Motor neuron (in vitro differentiated cells): ENCODE results near the gene PRKCI. TPM values are rescaled to one million over a fixed set of nuclear protein-coding genes. Genes with fewer than 3 reads are reported as not detected.
"Not testable (repeated sequence)": the region's sequence is repeated elsewhere in the genome, so short reads cannot be mapped to it uniquely, and the experiment has no call there.

Experiments
- ATAC-seq, 8 experiments: fragments of 200-7000 bp; cut with Tn5 transposase; replicated peaks in 6 of 8; 2 replicates each; pipeline ENCODE4 v1.8.0; 2021; ENCODE audit warnings: mild to moderate bottlenecking in 8 of 8, moderate library complexity in 8 of 8
- H3K27ac ChIP-seq, 2 donors: fragments of 250-450 bp; sonication (Bioruptor Pico); 2 replicates each; pipeline ENCODE4 v1.9.0; 2021; ENCODE audit warnings: antibody characterized with exemption in 2 of 2, mild to moderate bottlenecking in 2 of 2, moderate library complexity in 1 of 2
- H3K4me1 ChIP-seq, 2 donors: fragments of 250-450 bp; sonication (Bioruptor Pico); replicated peaks in 1 of 2; 2 replicates each; pipeline ENCODE4 v1.6.1; 2021; ENCODE audit warnings: antibody characterized with exemption in 2 of 2, mild to moderate bottlenecking in 2 of 2, moderate library complexity in 1 of 2
- H3K4me3 ChIP-seq, 5 donors: fragments of 250-450 bp; sonication (Bioruptor Pico); 2 replicates each; pipeline ENCODE4 v1.9.0; 2021; ENCODE audit warnings: antibody characterized with exemption in 5 of 5, mild to moderate bottlenecking in 5 of 5, moderate library complexity in 4 of 5
- WGBS, 10 experiments: fragments of 450-650 bp; shearing (Covaris generic); methylation state at CpG; one replicate each; pipeline ENCODE4 v1.0.0; 2022; 5-methylcytosine and 5-hydroxymethylcytosine counted together
- in situ Hi-C, 9 experiments: fragments of 400-800 bp; cut with MboI; loops; one replicate each; pipeline ENCODE4 v1.15.0; 2021; ENCODE audit warnings: low sequenced_read_pairs in 9 of 9, low pct_unique_long_range_greater_than_20kb in 2 of 9; ENCODE audit not compliant: unreplicated experiment in 9 of 9
- total RNA-seq, 8 experiments: library from RNA; unstranded; fragments of 300-600 nt; gene quantifications; 2 replicates each; pipeline versions ENCODE4 v1.2.3 to v1.2.4, GENCODE V29; 2022

The PRKCI gene
- total RNA-seq, 8 experiments from 2014 or later: 20.7 to 67.3 (median 27.2) TPM

DNA sequence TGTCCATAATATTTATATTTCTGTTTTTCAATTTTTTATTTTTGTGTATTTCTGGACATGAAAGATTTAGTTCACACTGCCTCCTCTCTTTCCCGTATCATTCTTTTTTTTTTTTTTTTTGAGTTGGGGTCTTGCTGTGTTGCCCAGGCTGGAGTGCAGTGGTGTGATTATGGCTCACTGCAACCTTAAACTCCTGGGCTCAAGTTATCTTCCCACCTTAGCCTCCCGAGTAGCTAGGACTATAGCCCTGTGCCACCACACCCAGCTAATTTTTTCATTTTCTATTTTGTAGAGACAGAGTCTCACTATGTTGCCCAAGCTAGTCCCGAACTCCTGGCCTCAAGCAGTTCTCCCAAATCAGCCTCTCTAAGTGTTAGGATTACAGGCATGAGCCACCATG is 53.6 kb downstream of the PRKCI start:
- H3K27ac ChIP-seq: no peak overlapping the region
- H3K4me3 ChIP-seq: no peak overlapping the region
- no peak for ATAC-seq
- in situ Hi-C loops: no loop called here
- no peaks in the 10 kb centered on the region for H3K4me1 ChIP-seq
- 72 to 100% (median 100%) methylated on average over 1 to 3 of the region's 3 CpGs; no CpG with 5 or more reads in 1 of the 10 experiments for WGBS, 10 experiments

DNA sequence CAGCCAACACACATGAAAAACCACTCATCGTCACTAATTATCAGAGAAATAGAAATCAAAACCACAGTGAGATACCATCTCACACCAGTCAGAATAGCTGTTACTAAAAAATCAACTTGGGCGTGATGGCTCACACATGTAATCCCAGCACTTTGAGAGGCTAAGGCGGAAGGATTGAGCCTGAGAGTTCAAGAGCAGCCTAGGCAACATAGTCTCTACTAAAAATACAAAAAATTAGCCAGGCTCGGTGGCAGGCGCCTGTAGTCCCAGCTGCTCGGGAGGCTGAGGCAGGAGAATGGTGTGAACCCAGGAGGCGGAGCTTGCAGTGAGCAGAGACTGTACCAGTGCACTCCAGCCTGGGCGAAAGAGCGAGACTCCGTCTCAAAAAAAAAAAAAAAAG is 55.1 kb downstream of the PRKCI start:
- 78 to 100% (median 97%) methylated on average over 1 to 8 of the region's 10 CpGs; no CpG with 5 or more reads in 1 of the 10 experiments for WGBS, 10 experiments
- H3K4me3 ChIP-seq, ATAC-seq, in situ Hi-C loops, H3K4me1 ChIP-seq, H3K27ac ChIP-seq: not testable (repeated sequence)

DNA sequence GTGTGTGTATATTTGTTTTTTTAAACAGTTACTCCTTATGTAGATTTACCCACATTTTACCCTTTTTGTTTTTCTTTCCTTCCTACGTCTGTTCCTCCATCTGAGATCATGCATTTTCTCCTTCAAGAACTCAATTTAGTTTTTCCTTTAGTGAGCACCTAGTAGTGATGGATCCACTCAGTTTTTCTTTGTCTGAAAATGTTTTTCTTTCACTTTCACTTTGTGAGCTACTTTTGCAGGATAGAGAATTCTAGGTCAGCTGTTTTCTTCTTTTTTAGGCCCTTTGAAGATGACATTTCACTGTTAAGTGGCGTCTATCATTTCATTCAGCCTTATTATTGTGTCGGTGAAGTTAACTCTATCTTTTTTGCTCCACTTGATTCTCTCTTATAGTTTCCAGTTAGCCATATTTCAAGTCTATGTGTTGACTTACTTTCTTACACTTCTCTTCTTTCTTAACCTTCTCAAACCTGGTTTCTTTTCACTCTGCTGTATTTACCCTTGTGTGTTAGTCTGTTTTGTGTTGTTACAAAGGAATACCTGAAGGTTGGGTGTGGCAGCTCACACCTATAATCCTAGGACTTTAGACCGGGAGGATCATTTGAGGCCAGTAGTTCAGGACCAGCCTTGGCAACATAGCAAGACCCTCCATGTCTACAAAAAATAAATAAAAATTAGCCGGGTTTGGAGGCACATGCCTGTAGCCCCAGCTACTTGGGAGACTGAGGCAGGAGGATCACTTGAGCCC is 55.8 kb downstream of the PRKCI start:
- no peak overlapping the region for H3K4me3 ChIP-seq
- H3K4me1 ChIP-seq: no peaks in the 10 kb centered on the region
- no peak overlapping the region for H3K27ac ChIP-seq
- in situ Hi-C loops: no loop called here
- 74 to 100% (median 90%) methylated on average over 2 to 5 of the region's 5 CpGs for WGBS, 10 experiments
- no peak for ATAC-seq

GRCh38 chr3:170278627-170279026 is 56.4 kb downstream of the PRKCI start:
- Histone ChIP-seq H3K4me1 (no peaks in the 10 kb centered on the region), H3K4me3 (no peak overlapping the region), H3K27ac (no peak overlapping the region)
- ATAC-seq: no peak
- WGBS, 10 experiments: 71% methylated on average over 1 of the region's 1 CpG; no CpG with 5 or more reads in 9 of the 10 experiments
- in situ Hi-C loops: no loop called here

GRCh38 chr3:170290194-170290593 is 68.0 kb downstream of the PRKCI start:
- no peaks in the 10 kb centered on the region for H3K4me1 ChIP-seq
- no peak for ATAC-seq
- 65 to 100% (median 93%) methylated on average over 1 to 2 of the region's 2 CpGs; no CpG with 5 or more reads in 2 of the 10 experiments for WGBS, 10 experiments
- no peak overlapping the region for H3K27ac ChIP-seq
- in situ Hi-C loops: no loop called here
- no peak overlapping the region for H3K4me3 ChIP-seq

DNA sequence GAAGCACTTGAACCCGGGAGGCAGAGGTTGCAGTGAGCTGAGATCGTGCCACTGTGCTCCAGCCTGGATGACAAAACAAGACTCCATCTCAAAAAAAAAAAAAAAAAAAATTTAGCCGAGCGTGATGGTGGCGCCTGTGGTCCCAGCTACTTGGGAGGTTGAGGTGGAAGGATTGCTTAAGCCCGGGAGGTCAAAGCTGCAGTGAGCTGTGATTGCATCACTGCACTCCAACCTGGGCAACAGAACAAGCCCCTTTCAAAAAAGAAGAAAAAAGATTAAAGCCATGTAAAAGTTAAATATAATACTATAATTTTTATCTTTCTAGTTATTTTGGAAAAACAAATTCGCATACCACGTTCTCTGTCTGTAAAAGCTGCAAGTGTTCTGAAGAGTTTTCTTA is 73.4 kb downstream of the PRKCI start:
- no peak for ATAC-seq
- 93 to 100% (median 100%) methylated on average over 1 to 7 of the region's 8 CpGs; no CpG with 5 or more reads in 1 of the 10 experiments for WGBS, 10 experiments
- no peak overlapping the region for H3K4me3 ChIP-seq
- H3K27ac ChIP-seq: no peak overlapping the region
- no peaks in the 10 kb centered on the region for H3K4me1 ChIP-seq
- in situ Hi-C loops: no loop called here

DNA sequence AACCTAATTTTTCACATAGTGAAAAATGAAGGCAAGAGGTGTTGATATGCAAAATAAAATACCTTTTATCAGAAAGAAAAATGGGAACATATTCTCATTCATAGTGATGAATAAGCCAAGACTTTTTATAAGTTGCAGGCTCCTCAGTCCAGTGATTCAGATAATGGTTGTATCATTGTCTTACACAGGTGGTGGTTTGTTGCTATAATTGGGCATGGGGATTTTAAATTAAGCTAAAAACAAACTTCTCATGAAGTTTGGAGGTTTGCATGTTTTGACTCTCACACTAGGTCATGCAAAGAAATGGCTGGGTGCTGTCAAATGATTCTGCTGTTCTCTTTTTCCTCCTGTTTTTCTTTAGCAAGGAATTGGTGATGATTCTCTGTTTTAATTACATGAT is 74.5 kb downstream of the PRKCI start:
- ATAC-seq: no peak
- H3K4me1 ChIP-seq: peaks cover 0 to 2% of the 10 kb centered on the region in 2 donors
- no peak overlapping the region for H3K27ac ChIP-seq
- H3K4me3 ChIP-seq: no peak overlapping the region
- in situ Hi-C loops: no loop called here

DNA sequence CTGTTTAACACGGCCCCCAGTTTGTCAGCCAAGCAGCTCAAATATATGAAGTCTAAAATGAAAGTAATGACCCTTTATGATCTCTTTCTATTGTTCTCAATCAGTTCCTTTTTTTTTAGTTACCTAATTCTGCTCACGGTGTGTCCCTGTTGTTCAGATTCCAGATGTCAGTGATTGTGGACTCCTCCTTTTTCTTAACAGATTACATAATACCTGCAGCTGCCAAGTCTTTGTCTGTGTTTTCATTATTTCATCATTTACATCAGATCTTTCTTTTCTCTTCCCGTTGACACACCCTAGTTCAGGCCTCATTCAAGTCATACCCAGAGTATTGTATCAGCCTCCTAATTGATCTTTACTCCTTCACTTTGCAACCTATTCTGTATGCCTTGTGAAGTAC is 79.2 kb downstream of the PRKCI start:
- ATAC-seq: peak in 2 of 8 experiments; percentile 81 to 88

DNA sequence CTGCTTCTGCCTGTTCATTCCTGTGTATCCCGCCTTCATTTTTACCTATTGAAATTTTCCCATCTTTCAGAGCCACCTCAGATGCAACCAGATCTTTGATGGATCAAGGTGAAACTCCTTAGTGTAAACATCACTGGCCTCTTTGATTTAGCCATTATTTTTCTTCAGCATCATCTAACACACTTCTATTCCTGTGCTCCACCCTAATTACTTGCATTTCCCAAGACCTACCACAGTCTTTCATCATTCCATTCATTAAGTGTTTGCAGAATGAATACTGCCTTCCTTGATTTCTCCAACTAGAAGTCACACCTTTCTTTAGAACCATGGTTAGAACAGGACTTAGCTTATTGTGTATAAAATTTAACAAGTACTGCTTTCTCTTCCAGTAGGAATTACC is 79.8 kb downstream of the PRKCI start:
- 100% methylated on average over 1 of the region's 1 CpG; no CpG with 5 or more reads in 2 of the 10 experiments for WGBS, 10 experiments
- Histone ChIP-seq H3K4me3 (no peak overlapping the region), H3K27ac (no peak overlapping the region), H3K4me1 (peaks cover 0 to 2% of the 10 kb centered on the region in 2 donors)
- ATAC-seq: peak in 2 of 8 experiments; percentile 11 to 30
- in situ Hi-C loops: no loop called here

More for the DNA sequence above, 79.2 kb downstream of the PRKCI start:
- Histone ChIP-seq H3K27ac (no peak overlapping the region), H3K4me3 (no peak overlapping the region), H3K4me1 (peaks cover 0 to 2% of the 10 kb centered on the region in 2 donors)
- WGBS, 10 experiments: 0 to 71% (median 45%) methylated on average over 2 to 3 of the region's 3 CpGs
- in situ Hi-C loops: no loop called here

DNA sequence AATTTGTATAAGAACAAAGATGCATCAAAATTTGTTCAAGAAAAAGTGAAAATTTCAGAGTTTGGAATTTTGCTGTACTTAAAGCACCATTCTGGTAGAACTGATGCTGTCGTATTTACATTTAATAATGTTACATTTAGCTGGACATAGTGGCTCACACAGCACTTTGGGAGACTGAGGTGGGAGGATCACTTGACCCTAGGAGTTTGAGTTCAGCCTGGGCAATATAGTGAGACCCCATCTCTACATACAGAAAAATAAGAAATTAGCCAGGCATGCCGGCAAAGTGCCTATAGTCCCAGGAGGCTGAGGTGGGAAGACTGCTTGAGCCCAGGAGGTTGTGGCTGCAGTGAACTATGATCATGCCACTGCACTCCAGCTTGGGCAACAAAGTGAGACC is 83.8 kb downstream of the PRKCI start:
- ATAC-seq: no peak
- H3K4me1 ChIP-seq: peaks cover 0 to 2% of the 10 kb centered on the region in 2 donors
- 57 to 100% (median 94%) methylated on average over 1 to 2 of the region's 2 CpGs; no CpG with 5 or more reads in 3 of the 10 experiments for WGBS, 10 experiments
- in situ Hi-C loops: no loop called here
- H3K4me3 ChIP-seq: no peak overlapping the region
- no peak overlapping the region for H3K27ac ChIP-seq

GRCh38 chr3:170307671-170308405 is 85.6 kb downstream of the PRKCI start:
- WGBS, 10 experiments: 63 to 100% (median 91%) methylated on average over 1 to 10 of the region's 11 CpGs; no CpG with 5 or more reads in 1 of the 10 experiments
- no peak overlapping the region for H3K4me3 ChIP-seq
- ATAC-seq: no peak

GRCh38 chr3:170309046-170309445 is 86.8 kb downstream of the PRKCI start:
- peak in 2 of 8 experiments; percentile 10 to 33 for ATAC-seq
- in situ Hi-C loops: no loop called here
- WGBS, 10 experiments: 0 to 100% (median 78%) methylated on average over 1 of the region's 1 CpG
- no peaks in the 10 kb centered on the region for H3K4me1 ChIP-seq
- no peak overlapping the region for H3K4me3 ChIP-seq
- H3K27ac ChIP-seq: no peak overlapping the region

More at GRCh38 chr3:170307671-170308405, 85.6 kb downstream of the PRKCI start:
- in situ Hi-C loops: no loop called here
- Histone ChIP-seq H3K27ac (no peak overlapping the region), H3K4me1 (no peaks in the 10 kb centered on the region)

- no peak overlapping the region for H3K4me3 ChIP-seq
- in situ Hi-C loops: no loop called here
- WGBS, 10 experiments: 51 to 100% (median 67%) methylated on average over 1 to 3 of the region's 3 CpGs; no CpG with 5 or more reads in 1 of the 10 experiments
- ATAC-seq: no peak
- H3K27ac ChIP-seq: no peak overlapping the region
- peaks cover 9 to 11% of the 10 kb centered on the region in 2 donors for H3K4me1 ChIP-seq
Observed at GRCh38 chr3:170317954-170318353, 95.7 kb downstream of the PRKCI start.
